GM23248 (cell line): ENCODE data around the gene ZFYVE9.
"Not testable (repeated sequence)": the region's sequence is repeated elsewhere in the genome, so short reads cannot be mapped to it uniquely, and the experiment has no call there.

Experiments
- EZH2 ChIP-seq: fragments of 200-600 bp; sonication (generic); IDR thresholded peaks from 2 replicates; pipeline ENCODE4 v1.6.1; 2018; ENCODE audit warnings: antibody characterized with exemption, mild to moderate bottlenecking; ENCODE audit not compliant: insufficient read depth, poor library complexity, severe bottlenecking
- EZH2phosphoT487 ChIP-seq: fragments of 200-600 bp; sonication (generic); IDR thresholded peaks from 2 replicates; pipeline ENCODE4 v1.6.1; 2018; ENCODE audit warnings: antibody characterized with exemption, moderate library complexity, mild to moderate bottlenecking, low read depth; ENCODE audit not compliant: insufficient read depth

- TF ChIP-seq EZH2, EZH2phosphoT487: not testable (repeated sequence)
Measured at GRCh38 chr1:52171149-52171548, 29.3 kb downstream of the ZFYVE9 start.
